COLO668 (cell line): ENCODE results near the gene SCGB1C2.
A peak's percentile ranks its signal among the peaks of the same experiment; 100 is the strongest.
"Not testable (repeated sequence)": the region's sequence is repeated elsewhere in the genome, so short reads cannot be mapped to it uniquely, and the experiment has no call there.

ENCODE experiments used
- DNase-seq: peaks from one replicate; lab custom pipeline; 2025; ENCODE audit not compliant: unreplicated experiment; lab: John Stamatoyannopoulos, UW

Gene SCGB1C2

DNA sequence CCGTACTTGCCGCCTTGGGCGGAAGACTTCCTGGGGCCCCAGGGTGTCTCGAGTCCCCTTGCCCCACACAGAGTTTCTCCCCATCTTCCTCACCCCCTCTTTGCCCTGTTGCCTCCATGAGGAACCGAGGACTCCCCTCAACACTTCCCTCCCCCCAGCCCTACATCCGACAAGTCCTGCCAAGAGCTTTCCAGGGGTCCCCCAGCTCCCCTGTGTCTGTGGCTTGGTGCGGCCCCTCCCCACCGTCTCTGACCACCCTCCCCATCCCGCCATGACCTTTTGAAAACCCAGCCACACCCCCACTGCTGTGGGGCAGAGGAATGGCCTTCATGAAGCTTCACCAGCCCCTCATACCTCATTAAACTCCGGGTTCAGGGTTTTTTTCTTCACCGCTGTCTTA, 11.4 kb downstream of the SCGB1C2 start:
- DNase-seq: no peak

- DNase-seq: no peak
These were observed 11.9 kb downstream of the SCGB1C2 start for GRCh38 chr17:149231-149630.

GRCh38 chr17:149897-150584, 12.7 kb downstream of the SCGB1C2 start:
- DNase-seq: no peak

GRCh38 chr17:151004-151403, 13.6 kb downstream of the SCGB1C2 start:
- no peak for DNase-seq

GRCh38 chr17:151886-152859, 14.8 kb downstream of the SCGB1C2 start:
- DNase-seq: no peak

GRCh38 chr17:152860-153420, 15.6 kb downstream of the SCGB1C2 start:
- DNase-seq: no peak

- no peak for DNase-seq
These were observed 16.5 kb downstream of the SCGB1C2 start for GRCh38 chr17:153851-154250.

DNA sequence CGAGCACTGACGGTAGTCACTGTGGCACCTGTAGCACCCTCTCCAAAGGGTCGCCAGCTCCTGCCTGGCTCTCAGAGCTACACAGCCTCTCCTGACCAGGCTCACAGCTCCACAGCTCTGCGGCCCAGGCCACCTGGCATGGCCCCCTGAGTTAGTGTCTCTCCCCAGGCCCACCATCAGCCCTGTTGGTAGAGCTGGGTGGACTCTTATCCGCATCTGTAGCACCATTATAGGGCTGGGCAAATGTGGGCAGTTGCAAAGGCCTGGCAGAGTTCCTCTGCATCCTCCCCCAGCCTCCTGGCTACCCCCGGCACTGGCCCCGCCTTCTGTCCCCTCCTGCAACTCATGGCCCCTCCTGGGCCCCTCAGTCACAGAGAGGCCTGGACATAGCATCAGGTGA, 18.2 kb downstream of the SCGB1C2 start:
- DNase-seq: no peak

- no peak for DNase-seq
These were observed 18.8 kb downstream of the SCGB1C2 start for GRCh38 chr17:156094-156621.

GRCh38 chr17:156946-157345, 19.6 kb downstream of the SCGB1C2 start:
- no peak for DNase-seq

DNA sequence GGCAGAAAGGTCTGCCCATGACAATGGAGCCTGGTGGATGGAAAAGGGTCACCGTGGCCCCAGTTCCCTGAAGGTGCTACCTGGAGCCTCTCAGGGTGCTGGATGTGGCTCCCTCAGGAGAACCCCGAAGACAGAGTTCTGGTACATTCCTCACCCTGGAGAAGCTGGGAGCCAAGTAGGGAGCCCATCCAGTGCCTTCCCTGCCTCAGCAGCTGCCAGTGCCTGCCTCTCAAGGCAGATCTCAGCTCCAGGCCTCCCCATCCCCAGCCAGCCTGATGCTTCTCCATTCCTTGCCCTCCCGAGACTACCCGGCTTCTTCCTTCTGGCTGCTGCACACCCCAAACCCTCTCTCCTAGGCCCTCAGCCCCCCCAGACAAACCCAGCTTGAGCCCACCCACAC, 20.5 kb downstream of the SCGB1C2 start:
- DNase-seq: no peak

- no peak for DNase-seq
These were observed 21.0 kb downstream of the SCGB1C2 start for GRCh38 chr17:158379-158778.

GRCh38 chr17:159609-160008, 22.2 kb downstream of the SCGB1C2 start:
- DNase-seq: no peak

DNA sequence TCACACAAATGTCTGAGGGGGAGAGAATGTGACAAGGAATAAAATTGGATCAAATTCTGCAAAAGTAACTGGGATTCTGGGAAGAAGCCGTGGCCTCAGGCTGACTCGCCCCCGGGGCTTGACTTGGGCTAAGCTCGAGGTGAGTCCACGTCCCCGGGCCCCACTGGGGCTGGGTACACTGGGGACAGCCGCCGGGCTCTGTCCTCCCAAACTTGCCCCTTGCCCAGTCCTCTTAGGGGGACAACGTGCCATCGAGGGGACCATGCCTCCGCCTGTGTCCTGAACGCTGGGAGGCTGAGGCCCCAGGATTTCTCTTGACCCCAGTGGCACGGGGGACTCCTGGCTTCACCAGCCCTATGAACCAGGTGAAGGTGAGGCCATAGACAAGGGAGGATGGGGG, 23.0 kb downstream of the SCGB1C2 start:
- no peak for DNase-seq

- DNase-seq: no peak
These were observed 24.1 kb downstream of the SCGB1C2 start for GRCh38 chr17:161481-161880.

DNA sequence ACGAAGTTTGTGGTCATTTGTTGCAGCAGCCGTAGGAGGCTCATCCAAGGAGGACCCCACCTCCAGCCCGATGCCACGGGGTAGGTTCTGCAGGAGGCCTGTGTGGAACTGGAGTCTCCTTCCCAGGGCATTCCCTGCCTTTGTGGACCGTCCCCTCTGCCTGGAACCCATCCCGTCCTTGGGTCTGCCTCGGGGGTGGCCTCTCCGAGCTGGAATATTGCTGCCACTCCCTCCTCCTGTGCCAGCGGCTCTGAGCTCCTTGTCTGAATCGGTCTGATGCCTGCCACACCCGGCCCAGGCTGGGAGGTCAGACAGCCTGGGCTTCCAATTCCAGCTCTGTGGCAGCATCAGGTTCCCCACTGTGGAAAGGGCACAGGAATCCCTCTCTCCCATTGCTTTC, 25.3 kb downstream of the SCGB1C2 start:
- no peak for DNase-seq

- no peak for DNase-seq
These were observed 26.2 kb downstream of the SCGB1C2 start for GRCh38 chr17:163514-164098.

GRCh38 chr17:164303-165235, 27.2 kb downstream of the SCGB1C2 start:
- peak; percentile 5 for DNase-seq

DNA sequence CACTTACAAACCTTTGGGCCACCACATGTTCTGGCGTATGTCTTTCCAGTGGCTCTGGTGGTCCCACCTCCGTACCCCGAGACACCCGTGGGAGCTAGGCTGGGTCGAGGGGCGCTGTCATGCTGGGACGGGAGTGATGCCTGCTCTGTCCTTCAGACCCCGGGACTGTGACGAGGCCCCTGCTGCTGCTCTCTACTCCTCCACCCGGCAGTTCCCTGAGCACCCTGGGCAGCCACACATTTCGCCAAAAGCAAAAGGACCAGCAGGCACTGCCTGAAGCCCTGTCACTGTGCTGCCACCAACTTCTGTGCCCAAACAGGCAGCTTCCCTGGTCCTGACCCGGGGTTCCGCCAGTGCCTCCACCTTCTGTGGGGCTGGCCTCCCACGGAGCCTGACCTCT, 28.6 kb downstream of the SCGB1C2 start:
- DNase-seq: no peak

DNA sequence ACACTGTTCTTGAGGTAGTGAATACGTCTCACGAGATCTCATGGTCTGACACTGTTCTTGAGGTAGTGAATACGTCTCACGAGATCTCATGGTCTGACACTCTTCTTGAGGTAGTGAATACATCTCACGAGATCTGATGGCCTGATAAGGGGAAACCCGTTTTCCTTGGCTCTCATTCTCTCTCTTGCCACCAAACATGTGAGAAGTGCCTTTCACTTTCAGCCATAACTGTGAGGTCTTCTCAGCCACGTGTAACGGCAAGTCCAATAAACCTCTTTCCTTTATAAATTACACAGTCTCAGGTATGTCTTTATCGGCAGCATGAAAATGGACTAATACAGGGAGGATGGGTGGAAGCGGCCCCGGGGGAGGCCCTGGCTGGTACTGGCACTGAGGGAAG, 31.2 kb downstream of the SCGB1C2 start:
- DNase-seq: not testable (repeated sequence)
